ENCODE measurements around the gene SOCS7.

- TF ChIP-seq TCF7L2 (IDR thresholded peaks at IDR 0.05; ENCODE audit: low read depth, low read length) (no peak), CTCF (IDR thresholded peaks at IDR 0.05) (peak; percentile 77), SIN3A (IDR thresholded peaks at IDR 0.05; ENCODE audit: borderline replicate concordance, insufficient read depth, low read depth, low read length) (no peak), POLR2AphosphoS5 (IDR thresholded peaks at IDR 0.05; ENCODE audit: low read depth, low read length) (no peak), REST (IDR thresholded peaks at IDR 0.05; ENCODE audit: insufficient read depth in 1 of 2, low read depth in 2 of 2, low read length in 1 of 2) (no peak)
Measured at GRCh38 chr17:38333635-38334295, 17.9 kb upstream of the SOCS7 start.

All from Panc1 (cell line).